Heart right ventricle (tissue), 16 donors: ENCODE data around the gene ACBD3. TPM values are rescaled to one million over a fixed set of nuclear protein-coding genes. Genes with fewer than 3 reads are reported as not detected.

Experiments
- ATAC-seq, 8 donors: fragments of 200-7000 bp; cut with Tn5 transposase; one replicate each; pipeline ENCODE4 v1.9.1; 2020; ENCODE audit warnings: mild to moderate bottlenecking in 8 of 8, moderate library complexity in 8 of 8, moderate number of reproducible peaks in 1 of 8
- DNase-seq, 2 donors: peaks; one replicate each; pipeline ENCODE4 v3.0.0-alpha.2; 2020
- H3K27ac ChIP-seq, 10 donors: fragments of 200-600 bp; sonication (generic) in 2 of 10; one replicate each; pipeline versions ENCODE4 v1.5.0 to v1.8.0; 2020 to 2022; ENCODE audit warnings: mild to moderate bottlenecking in 3 of 10
- H3K27me3 ChIP-seq, 7 donors: fragments of 200-600 bp; one replicate each; pipeline ENCODE4 v1.8.0; 2021 to 2022; ENCODE audit warnings: mild to moderate bottlenecking in 2 of 7
- H3K36me3 ChIP-seq, 9 donors: fragments of 200-600 bp; sonication (generic) in 1 of 9; one replicate each; pipeline versions ENCODE4 v1.5.0 to v1.8.0; 2020 to 2022; ENCODE audit warnings: mild to moderate bottlenecking in 2 of 9
- H3K4me1 ChIP-seq, 9 donors: fragments of 200-600 bp; sonication (generic) in 1 of 9; one replicate each; pipeline versions ENCODE4 v1.5.0 to v1.8.0; 2020 to 2022; ENCODE audit warnings: mild to moderate bottlenecking in 4 of 9
- H3K4me3 ChIP-seq, 10 donors: fragments of 200-600 bp; sonication (generic) in 2 of 10; one replicate each; pipeline versions ENCODE4 v1.5.0 to v1.8.0; 2020 to 2022; ENCODE audit warnings: mild to moderate bottlenecking in 7 of 10, moderate library complexity in 2 of 10
- H3K9me3 ChIP-seq, 11 donors: fragments of 200-600 bp in 10 of 11; sonication (generic) in 2 of 11; one replicate each; pipeline versions ENCODE4 v1.5.0 to v1.8.0; 2013 to 2022; ENCODE audit warnings: mild to moderate bottlenecking in 2 of 11, control low read depth in 1 of 11, moderate library complexity in 1 of 11
- WGBS, 2 donors: extraction: QIAGEN DNeasy Blood & Tissue Kit; methylation state at CpG; one replicate each; pipeline ENCODE4 v1.1.7; 2013; ENCODE audit warnings: inconsistent platforms in 1 of 2; 5-methylcytosine and 5-hydroxymethylcytosine counted together
- intact Hi-C, 10 donors: fragments of 100-400 bp; cut with DNase I; formaldehyde crosslinking; loops; one replicate each; pipeline versions ENCODE4 v1.11.1 to v1.14.2; 2022
- polyA plus RNA-seq, 2 donors: library from polyadenylated mRNA; stranded (reverse); fragments of 200-250 nt; gene quantifications; one replicate each; pipeline ENCODE4 v1.2.3, GENCODE V29; 2013
- total RNA-seq, 10 donors: library from RNA; stranded (reverse); fragmentation: NEBNext Ultra II Directional in 3 of 10; extraction: Animal tissue kit (Norgen Biotek cat#: 25700) in 3 of 10; gene quantifications; one replicate each; pipeline versions ENCODE4 v1.2.1 to v1.2.4, GENCODE V29; 2021 to 2023
- TF ChIP-seq, protein P1 (sequence below), 9 donors: fragments of 200-600 bp; sonication (generic) in 2 of 9; IDR thresholded peaks; one replicate each; pipeline versions ENCODE4 v1.5.0 to v1.8.0; 2021 to 2022; ENCODE audit warnings: antibody characterized with exemption in 9 of 9, mild to moderate bottlenecking in 5 of 9, moderate library complexity in 1 of 9
- donor health status: Arrhythmogenic right ventricular cardiomyopathy.
- donor health status: ischemic (EF 13 %, LVEDD 7.1; RV severe dilation, severe dysfunction).
- donor health status: healthy with polysubstance abuse.
- donor health status: DM: no; HTN: yes; CAD: no.
- donor health status: DM: no; HTN: no; CAD: no.
- donor health status: ischemic (EF 25% LVEDD 6.9; RV normal size, moderate dysfunction).
- donor health status: ischemic (EF 25% LVEDD 5.7; RV mildly dilated, moderate dysfunction).
- donor health status: healthy.
- donor health status: DM: yes; HTN: yes; CAD: no.
- donor health status: Ischemic cardiomyopathy.
- donor health status: ischemic (EF 35%, LVEDD 5.7; RV mildly dilated, moderate dysfunction).
- donor health status: nonischemic (EF 11% LVEDD 7.7; RV severe dilation, severe dysfunction).
- donor health status: DM: yes; HTN: yes; CAD: no.
- donor health status: PGD.
- donor health status: ischemic (EF 29% LVEDD 5.4; RV normal size, mild dysfunction).
- donor health status: nonischemic (EF 23%, LVEDD 6.1; RV moderate dilation, normal function).

ACBD3 gene
- total and polyA plus RNA-seq, 12 donors: 9.3 to 39.1 (median 32.4) TPM

DNA sequence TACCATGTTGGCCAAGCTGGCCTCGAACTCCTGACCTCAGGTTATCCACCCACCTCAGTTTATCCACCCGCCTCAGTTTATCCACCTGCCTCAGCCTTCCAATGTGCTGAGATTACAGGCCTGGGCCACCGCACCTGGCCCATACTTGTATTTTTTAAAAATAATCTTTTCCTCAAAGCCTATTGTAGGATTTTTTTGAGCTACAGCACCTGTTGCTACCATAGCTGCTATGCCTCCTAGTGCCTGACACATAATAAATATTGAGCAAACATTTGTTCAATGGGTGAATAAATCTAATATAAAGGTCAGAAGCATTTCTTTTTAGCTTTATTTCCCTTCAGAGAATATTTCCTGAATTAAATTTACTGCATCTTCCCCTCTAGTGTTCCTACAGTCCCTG lies 15.7 kb upstream of the ACBD3 start:
- WGBS, 2 donors: 89 to 92% methylated on average over 3 of the region's 3 CpGs
- H3K4me1 ChIP-seq: peaks cover 0 to 4% (median 0%) of the 10 kb centered on the region in 9 donors
- intact Hi-C loops: loop anchor here in 1 of 10 donors (10.0 kb wide), 1 partner anchor 123 kb away; no protein-coding TSS in a partner anchor

DNA sequence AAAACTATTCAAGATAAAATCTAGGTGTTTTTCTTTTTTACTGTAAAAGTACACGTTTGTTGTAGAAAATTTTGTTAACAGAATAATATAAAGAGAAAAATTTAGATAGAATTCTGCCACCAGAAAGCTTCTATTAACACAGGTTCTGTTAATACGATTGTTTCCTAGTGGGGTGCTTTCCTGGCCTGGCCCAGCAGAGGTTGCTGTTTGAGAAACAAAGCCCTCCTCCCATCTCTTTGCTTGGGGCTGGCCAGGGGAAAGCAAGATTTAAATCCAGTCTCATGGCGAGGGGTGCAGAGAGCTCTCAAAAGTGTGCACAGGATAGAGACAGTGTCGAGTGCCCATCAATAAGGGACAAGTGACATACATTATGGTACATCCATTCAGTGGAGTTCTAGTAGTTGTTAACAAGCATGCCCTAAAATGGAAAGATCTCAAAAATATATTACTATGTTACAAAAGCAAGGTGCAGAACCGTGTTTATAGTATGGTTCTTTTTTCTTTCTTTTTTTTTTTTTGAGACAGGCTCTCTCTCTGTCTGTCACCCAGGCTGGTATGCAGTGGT lies 14.6 kb upstream of the ACBD3 start:
- WGBS, 2 donors: 60 to 64% methylated on average over 5 of the region's 5 CpGs
- TF ChIP-seq, protein P1, sequence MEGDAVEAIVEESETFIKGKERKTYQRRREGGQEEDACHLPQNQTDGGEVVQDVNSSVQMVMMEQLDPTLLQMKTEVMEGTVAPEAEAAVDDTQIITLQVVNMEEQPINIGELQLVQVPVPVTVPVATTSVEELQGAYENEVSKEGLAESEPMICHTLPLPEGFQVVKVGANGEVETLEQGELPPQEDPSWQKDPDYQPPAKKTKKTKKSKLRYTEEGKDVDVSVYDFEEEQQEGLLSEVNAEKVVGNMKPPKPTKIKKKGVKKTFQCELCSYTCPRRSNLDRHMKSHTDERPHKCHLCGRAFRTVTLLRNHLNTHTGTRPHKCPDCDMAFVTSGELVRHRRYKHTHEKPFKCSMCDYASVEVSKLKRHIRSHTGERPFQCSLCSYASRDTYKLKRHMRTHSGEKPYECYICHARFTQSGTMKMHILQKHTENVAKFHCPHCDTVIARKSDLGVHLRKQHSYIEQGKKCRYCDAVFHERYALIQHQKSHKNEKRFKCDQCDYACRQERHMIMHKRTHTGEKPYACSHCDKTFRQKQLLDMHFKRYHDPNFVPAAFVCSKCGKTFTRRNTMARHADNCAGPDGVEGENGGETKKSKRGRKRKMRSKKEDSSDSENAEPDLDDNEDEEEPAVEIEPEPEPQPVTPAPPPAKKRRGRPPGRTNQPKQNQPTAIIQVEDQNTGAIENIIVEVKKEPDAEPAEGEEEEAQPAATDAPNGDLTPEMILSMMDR (IDR thresholded peaks at IDR 0.05): peak in 2 of 9 donors; percentile 15 to 34
- no peaks in the 10 kb centered on the region for H3K9me3 ChIP-seq
- peaks cover 0 to 21% (median 0%) of the 10 kb centered on the region in 7 donors for H3K27me3 ChIP-seq
- intact Hi-C loops: loop anchor here in 1 of 10 donors (10.0 kb wide), 1 partner anchor 124 kb away; no protein-coding TSS in a partner anchor
- no peak overlapping the region for H3K4me3 ChIP-seq
- peaks cover 0 to 4% (median 0%) of the 10 kb centered on the region in 9 donors for H3K4me1 ChIP-seq
- H3K36me3 ChIP-seq: no peaks in the 10 kb centered on the region
- H3K27ac ChIP-seq: no peak overlapping the region
- DNase-seq: no peak
- ATAC-seq: no peak

More for the DNA sequence above, 15.7 kb upstream of the ACBD3 start:
- H3K9me3 ChIP-seq: no peaks in the 10 kb centered on the region
- no peak overlapping the region for H3K27ac ChIP-seq
- H3K36me3 ChIP-seq: no peaks in the 10 kb centered on the region
- DNase-seq (no peak), ATAC-seq (no peak)
- H3K4me3 ChIP-seq: no peak overlapping the region
- H3K27me3 ChIP-seq: peaks cover 0 to 21% (median 0%) of the 10 kb centered on the region in 7 donors
- TF ChIP-seq, protein P1 (IDR thresholded peaks at IDR 0.05): no peak

DNA sequence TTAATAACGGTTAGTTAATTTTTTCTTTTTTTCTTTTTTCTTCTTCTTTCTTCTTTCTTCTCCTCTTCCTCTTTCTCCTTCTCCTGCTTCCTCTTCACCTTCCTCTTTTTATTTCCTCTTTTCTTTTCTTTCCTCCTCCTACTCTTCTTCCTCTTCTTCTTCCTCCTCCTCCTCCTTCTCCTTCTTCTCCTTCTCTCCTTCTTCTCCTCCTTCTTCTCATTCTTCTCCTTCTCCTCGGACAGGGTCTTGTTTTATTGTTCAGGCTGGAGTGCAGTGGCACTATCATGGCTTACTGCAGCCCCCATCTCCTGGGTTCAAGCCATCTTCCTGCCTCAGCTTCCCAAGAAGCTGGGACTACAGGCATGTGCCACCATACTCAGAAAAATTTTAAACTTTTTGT lies 13.4 kb upstream of the ACBD3 start:
- no peak for ATAC-seq
- no peak for DNase-seq
- Histone ChIP-seq H3K9me3 (no peaks in the 10 kb centered on the region), H3K4me3 (no peak overlapping the region), H3K4me1 (peaks cover 0 to 4% (median 0%) of the 10 kb centered on the region in 9 donors), H3K27me3 (peaks cover 0 to 16% (median 0%) of the 10 kb centered on the region in 7 donors), H3K27ac (no peak overlapping the region), H3K36me3 (no peaks in the 10 kb centered on the region)
- TF ChIP-seq, protein P1 (IDR thresholded peaks at IDR 0.05): no peak
- intact Hi-C loops: loop anchor here in 6 of 10 donors (2.0 to 10.0 kb wide), 7 partner anchors 73 to 198 kb away; no protein-coding TSS in a partner anchor
- 52 to 86% methylated on average over 2 of the region's 2 CpGs for WGBS, 2 donors

DNA sequence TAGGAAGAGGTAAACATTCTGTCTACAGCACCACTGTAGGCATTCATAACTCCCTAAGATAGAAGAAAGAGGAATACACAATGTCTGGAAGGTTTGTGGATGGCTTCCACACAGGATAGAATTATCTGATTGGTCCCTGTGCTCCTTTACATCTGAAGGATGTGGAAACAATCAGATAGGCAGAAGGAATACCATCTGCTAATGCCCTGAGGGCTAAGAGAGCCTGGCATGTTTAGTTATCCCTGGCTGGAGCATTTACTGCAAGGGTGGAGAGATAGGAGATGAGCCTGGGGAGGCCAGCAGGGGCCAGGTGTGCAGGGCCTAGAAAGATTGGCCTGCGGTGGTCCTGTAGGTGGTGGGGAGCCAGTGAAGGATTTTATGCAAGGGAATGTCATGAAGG lies 8.6 kb upstream of the ACBD3 start:
- TF ChIP-seq, protein P1 (IDR thresholded peaks at IDR 0.05): no peak
- intact Hi-C loops: loop anchor here in 6 of 10 donors (5.0 to 10.0 kb wide), 6 partner anchors 68 to 193 kb away; no protein-coding TSS in a partner anchor
- Histone ChIP-seq H3K4me1 (peaks cover 0 to 4% (median 0%) of the 10 kb centered on the region in 9 donors), H3K36me3 (no peaks in the 10 kb centered on the region), H3K9me3 (no peaks in the 10 kb centered on the region), H3K4me3 (no peak overlapping the region), H3K27ac (no peak overlapping the region), H3K27me3 (peaks cover 0 to 8% (median 0%) of the 10 kb centered on the region in 7 donors)
- no peak for ATAC-seq
- no peak for DNase-seq
- WGBS, 2 donors: 87 to 95% methylated on average over 1 of the region's 1 CpG
